ENCODE results near the gene KCNN2. TPM values are rescaled to one million over a fixed set of nuclear protein-coding genes. Genes with fewer than 3 reads are reported as not detected.

Gene KCNN2
- total RNA-seq, 1 experiment from 2014 or later: 0.27 TPM

DNA sequence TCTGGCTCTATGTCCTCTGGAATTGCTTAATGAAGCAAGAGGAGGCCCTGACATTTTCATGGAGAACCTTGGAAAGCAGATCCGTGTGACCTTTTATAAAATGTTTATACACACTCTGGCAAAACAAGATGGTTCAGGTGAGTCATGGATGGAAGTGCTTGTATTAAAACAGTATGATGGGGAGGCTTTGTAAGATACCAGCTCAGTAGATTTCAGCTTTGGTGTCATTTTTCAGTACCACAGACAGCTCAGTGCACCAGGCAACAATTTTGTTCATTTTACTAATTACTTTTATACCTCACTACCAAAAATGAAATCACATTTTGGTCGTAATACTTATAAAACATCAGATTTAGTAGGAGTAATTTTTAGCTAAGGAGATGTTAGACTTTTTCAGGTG lies 5.2 kb downstream of the KCNN2 start:
- intact Hi-C loops (cut with micrococcal nuclease; ENCODE audit: unreplicated experiment): no loop called here
- Histone ChIP-seq H3K4me3 (ENCODE audit: low read depth, low read length) (no peak overlapping the region), H3K36me3 (ENCODE audit: control insufficient read depth, insufficient read depth, low read length) (no peaks in the 10 kb centered on the region), H3K4me1 (no peaks in the 10 kb centered on the region), H3K9me3 (no peaks in the 10 kb centered on the region), H3K27me3 (replicated peaks; ENCODE audit: control insufficient read depth, insufficient read depth, low read length) (no peaks in the 10 kb centered on the region)
- Mint-ChIP-seq H3K4me1 (ENCODE audit: low read depth, unreplicated experiment) (peaks cover under 1% of the 10 kb centered on the region), H3K4me3 (ENCODE audit: unreplicated experiment) (no peak overlapping the region), H3K36me3 (ENCODE audit: insufficient read depth, unreplicated experiment) (peaks cover 1% of the 10 kb centered on the region), H3K27ac (ENCODE audit: unreplicated experiment) (no peak overlapping the region), H3K27me3 (ENCODE audit: insufficient read depth, unreplicated experiment) (peaks cover 12% of the 10 kb centered on the region), H3K9me3 (ENCODE audit: unreplicated experiment) (no peaks in the 10 kb centered on the region)
- CTCF ChIA-PET: no interaction called here
- POLR2A ChIA-PET: no interaction called here
- TF ChIP-seq CTCF (IDR thresholded peaks at IDR 0.05; ENCODE audit: insufficient read depth in 1 of 2, low read depth in 1 of 2, low read length in 1 of 2, severe bottlenecking in 1 of 2, unreplicated experiment in 1 of 2): no peak
- no peak for DNase-seq
- no TSS peak for BruUV-seq (replicated peaks)

DNA sequence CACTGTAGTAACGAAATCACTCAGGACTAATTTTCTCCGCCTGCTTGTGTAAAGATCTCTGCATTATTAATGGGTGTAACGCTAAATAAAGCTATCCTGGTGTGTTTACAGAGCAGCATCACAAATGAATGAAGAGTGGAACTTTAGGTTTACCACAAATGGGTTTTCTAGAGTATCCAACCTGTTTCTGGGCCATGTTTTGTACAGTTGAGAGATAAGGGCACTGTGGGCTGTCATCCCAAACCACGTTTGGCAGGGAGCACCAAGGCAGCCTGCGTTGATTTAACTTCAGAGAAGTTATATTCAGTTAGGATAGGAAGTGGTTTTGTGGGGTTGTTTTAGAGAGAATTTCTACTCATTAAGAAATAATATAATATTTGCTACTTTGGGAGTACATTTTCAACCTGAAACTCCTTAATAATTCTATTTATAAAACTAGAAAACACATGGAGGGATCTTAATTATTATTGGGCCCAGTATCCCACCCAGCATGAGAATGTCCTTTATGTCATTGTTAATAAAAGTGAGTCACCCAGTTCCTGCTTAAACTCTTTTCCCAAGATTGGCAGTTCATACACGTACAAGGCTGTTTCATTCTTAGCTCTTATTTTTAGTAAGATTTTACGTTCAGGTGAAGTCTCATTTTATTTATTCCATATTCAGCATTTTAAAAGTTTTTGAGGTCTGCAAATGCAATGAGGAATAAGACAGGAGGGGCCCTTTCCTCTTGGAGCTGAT lies 8.0 kb downstream of the KCNN2 start:
- H3K4me1 ChIP-seq: no peaks in the 10 kb centered on the region
- no peaks in the 10 kb centered on the region for H3K36me3 Mint-ChIP-seq (ENCODE audit: insufficient read depth, unreplicated experiment)
- no peaks in the 10 kb centered on the region for H3K4me1 Mint-ChIP-seq (ENCODE audit: low read depth, unreplicated experiment)
- intact Hi-C loops (cut with micrococcal nuclease; ENCODE audit: unreplicated experiment): no loop called here
- H3K4me3 ChIP-seq (ENCODE audit: low read depth, low read length): no peak overlapping the region
- DNase-seq: no peak
- no peak for TF ChIP-seq CTCF (IDR thresholded peaks at IDR 0.05; ENCODE audit: insufficient read depth in 1 of 2, low read depth in 1 of 2, low read length in 1 of 2, severe bottlenecking in 1 of 2, unreplicated experiment in 1 of 2)
- H3K9me3 ChIP-seq: no peaks in the 10 kb centered on the region
- no peak overlapping the region for H3K4me3 Mint-ChIP-seq (ENCODE audit: unreplicated experiment)
- peaks cover 3% of the 10 kb centered on the region for H3K27me3 Mint-ChIP-seq (ENCODE audit: insufficient read depth, unreplicated experiment)
- no TSS peak for BruUV-seq (replicated peaks)
- CTCF ChIA-PET: no interaction called here
- H3K9me3 Mint-ChIP-seq (ENCODE audit: unreplicated experiment): no peaks in the 10 kb centered on the region
- POLR2A ChIA-PET: no interaction called here
- no peaks in the 10 kb centered on the region for H3K36me3 ChIP-seq (ENCODE audit: control insufficient read depth, insufficient read depth, low read length)
- no peak overlapping the region for H3K27ac Mint-ChIP-seq (ENCODE audit: unreplicated experiment)
- H3K27me3 ChIP-seq (replicated peaks; ENCODE audit: control insufficient read depth, insufficient read depth, low read length): no peaks in the 10 kb centered on the region

GRCh38 chr5:114377050-114377844 lies 15.4 kb downstream of the KCNN2 start:
- Histone ChIP-seq H3K27me3 (replicated peaks; ENCODE audit: control insufficient read depth, insufficient read depth, low read length) (no peaks in the 10 kb centered on the region), H3K36me3 (ENCODE audit: control insufficient read depth, insufficient read depth, low read length) (no peaks in the 10 kb centered on the region), H3K4me1 (no peaks in the 10 kb centered on the region), H3K4me3 (ENCODE audit: low read depth, low read length) (no peak overlapping the region), H3K9me3 (no peaks in the 10 kb centered on the region)
- H3K27ac Mint-ChIP-seq (ENCODE audit: unreplicated experiment): no peak overlapping the region
- no peaks in the 10 kb centered on the region for H3K9me3 Mint-ChIP-seq (ENCODE audit: unreplicated experiment)
- intact Hi-C loops (cut with micrococcal nuclease; ENCODE audit: unreplicated experiment): no loop called here
- H3K4me1 Mint-ChIP-seq (ENCODE audit: low read depth, unreplicated experiment): no peaks in the 10 kb centered on the region
- CTCF ChIA-PET: no interaction called here
- no peak for DNase-seq
- BruUV-seq (replicated peaks): no TSS peak
- TF ChIP-seq CTCF (IDR thresholded peaks at IDR 0.05; ENCODE audit: insufficient read depth in 1 of 2, low read depth in 1 of 2, low read length in 1 of 2, severe bottlenecking in 1 of 2, unreplicated experiment in 1 of 2): no peak
- POLR2A ChIA-PET: no interaction called here
- H3K27me3 Mint-ChIP-seq (ENCODE audit: insufficient read depth, unreplicated experiment): peaks cover 2% of the 10 kb centered on the region
- no peak overlapping the region for H3K4me3 Mint-ChIP-seq (ENCODE audit: unreplicated experiment)
- H3K36me3 Mint-ChIP-seq (ENCODE audit: insufficient read depth, unreplicated experiment): no peaks in the 10 kb centered on the region

Measured in Caco-2 (cell line).